K562 (cell line): ENCODE results near the gene RREB1. TPM values are rescaled to one million over a fixed set of nuclear protein-coding genes. Genes with fewer than 3 reads are reported as not detected.

Experiments
- ATF4 ChIP-seq: fragments of 450-650 bp; formaldehyde crosslinking; IDR thresholded peaks from 2 replicates; pipeline ENCODE4 v1.4.0; 2022; ENCODE audit warnings: mild to moderate bottlenecking, moderate library complexity
- CBFA2T3 ChIP-seq: fragments of 450-650 bp; IDR thresholded peaks from 2 replicates; pipeline ENCODE4 v1.6.1; 2017
- CEBPG ChIP-seq, 3 experiments: fragments of 200-800 bp in 1 of 3; sonication (Bioruptor generic) in 1 of 3; sonication (generic) in 1 of 3; formaldehyde crosslinking in 1 of 3; IDR thresholded peaks in 2 of 3; conservative IDR thresholded peaks in 1 of 3; 2 replicates each; pipeline versions ENCODE4 v1.6.1 to v1.8.0; 2016 to 2022; ENCODE audit warnings: missing compliant biosample characterization in 2 of 3, missing genetic modification characterization in 2 of 3, mild to moderate bottlenecking in 1 of 3, missing genetic modification reagents in 1 of 3
- DIDO1 ChIP-seq: fragments of 450-650 bp; IDR thresholded peaks from 2 replicates; pipeline ENCODE4 v1.6.1; 2016; ENCODE audit warnings: low read depth, missing biosample characterization, missing genetic modification characterization
- EZH2 ChIP-seq: IDR thresholded peaks from 2 replicates; pipeline ENCODE4 v1.6.1; 2012; ENCODE audit warnings: low read depth, mild to moderate bottlenecking, inconsistent platforms, low read length, borderline replicate concordance
- HDAC2 ChIP-seq: fragments of 450-650 bp; IDR thresholded peaks from 2 replicates; pipeline ENCODE4 v1.6.1; 2016; ENCODE audit warnings: mild to moderate bottlenecking
- HNRNPL ChIP-seq: fragments of 200-400 bp; formaldehyde crosslinking; IDR thresholded peaks from 2 replicates; pipeline ENCODE4 v1.6.1; 2017; ENCODE audit warnings: low read depth, mild to moderate bottlenecking, low read length
- JUN ChIP-seq, 2 experiments: sonication (generic) in 1 of 2; formaldehyde crosslinking in 1 of 2; IDR thresholded peaks; 2 replicates each; pipeline versions ENCODE4 v1.6.1 to v1.8.0; 2012 to 2022; ENCODE audit warnings: borderline replicate concordance in 2 of 2, mild to moderate bottlenecking in 2 of 2, improper control_type of control experiment in 1 of 2, low read depth in 1 of 2, low read length in 1 of 2, missing genetic modification reagents in 1 of 2
- PCBP2 ChIP-seq: fragments of 200-400 bp; formaldehyde crosslinking; IDR thresholded peaks from 2 replicates; pipeline ENCODE4 v1.6.1; 2018; ENCODE audit warnings: low read length, low read depth, mild to moderate bottlenecking, moderate library complexity; ENCODE audit not compliant: poor library complexity, severe bottlenecking
- PHF20 ChIP-seq: fragments of 450-650 bp; IDR thresholded peaks from 2 replicates; pipeline ENCODE4 v1.6.1; 2018; ENCODE audit not compliant: partially characterized antibody
- PHTF2 ChIP-seq: fragments of 250-450 bp; sonication (Bioruptor Pico); IDR thresholded peaks from 2 replicates; pipeline ENCODE4 v1.5.0; 2021; ENCODE audit warnings: mild to moderate bottlenecking
- RFX5 ChIP-seq: IDR thresholded peaks from 2 replicates; pipeline ENCODE4 v1.6.1; 2011; ENCODE audit warnings: low read depth, mild to moderate bottlenecking, improper control_type of control experiment, low read length
- RFX7 ChIP-seq: fragments of 250-450 bp; sonication (Bioruptor Pico); IDR thresholded peaks from 2 replicates; pipeline ENCODE4 v1.5.1; 2021; ENCODE audit warnings: mild to moderate bottlenecking
- SRSF3 ChIP-seq: fragments of 200-400 bp; formaldehyde crosslinking; IDR thresholded peaks from 2 replicates; pipeline ENCODE4 v1.6.1; 2016; ENCODE audit warnings: mild to moderate bottlenecking, low read length, moderate library complexity; ENCODE audit not compliant: insufficient read depth
- ZC3H8 ChIP-seq: fragments of 450-650 bp; IDR thresholded peaks from 2 replicates; pipeline ENCODE4 v1.6.1; 2017
- ZFP1 ChIP-seq: fragments of 450-650 bp; formaldehyde crosslinking; IDR thresholded peaks from 2 replicates; pipeline ENCODE4 v1.4.0; 2020; ENCODE audit warnings: mild to moderate bottlenecking, mixed read lengths
- ZNF121 ChIP-seq: sonication (generic); formaldehyde crosslinking; conservative IDR thresholded peaks from 2 replicates; pipeline ENCODE4 v1.8.0; 2022; ENCODE audit warnings: missing genetic modification reagents
- ZNF184 ChIP-seq: sonication (generic); formaldehyde crosslinking; IDR thresholded peaks from 2 replicates; pipeline ENCODE4 v1.5.0; 2020; ENCODE audit warnings: missing genetic modification reagents
- ZNF79 ChIP-seq: fragments of 250-450 bp; sonication (Bioruptor Pico); IDR thresholded peaks from 2 replicates; pipeline ENCODE4 v1.4.0; 2020; ENCODE audit warnings: low read depth, mild to moderate bottlenecking, moderate library complexity
- ZSCAN29 ChIP-seq: fragments of 450-650 bp; IDR thresholded peaks from 2 replicates; pipeline ENCODE4 v1.6.1; 2017
- polyA plus RNA-seq, 8 experiments: library from polyadenylated mRNA; depleted of rRNA in 4 of 8; stranded (reverse) in 5 of 8; unstranded in 3 of 8; fragments of >200 nt; fragmentation: Nextera tagmentation in 2 of 8; fragmentation: Illumina TruSeq in 1 of 8; extraction: Ambion mirVana in 2 of 8; extraction: Trizol in 1 of 8; gene quantifications; 2 replicates each; pipeline versions ENCODE4 v1.2.1 to v1.2.3, GENCODE V29; 2011 to 2014; ENCODE audit warnings: inconsistent platforms in 1 of 8, missing spikeins in 1 of 8
- total RNA-seq, 7 experiments: library from RNA; depleted of rRNA in 6 of 7; stranded (reverse); fragments of >200 nt in 6 of 7; fragmentation: Illumina TruSeq in 2 of 7; extraction: Trizol in 2 of 7; gene quantifications; 2 replicates each; pipeline versions ENCODE4 v1.2.1 to v1.2.3, GENCODE V29; 2011 to 2021; ENCODE audit warnings: low replicate concordance in 1 of 7
- TF ChIP-seq, protein P1 (sequence below): fragments of 450-650 bp; IDR thresholded peaks from 2 replicates; pipeline ENCODE4 v1.6.1; 2016; ENCODE audit warnings: low read depth, mild to moderate bottlenecking, moderate library complexity
- TF ChIP-seq, protein P2 (sequence below): fragments of 450-650 bp; formaldehyde crosslinking; IDR thresholded peaks from 2 replicates; pipeline ENCODE4 v1.4.0; 2022; ENCODE audit warnings: missing genetic modification characterization
- TF ChIP-seq, protein P3 (sequence below): fragments of 450-650 bp; IDR thresholded peaks from 2 replicates; pipeline ENCODE4 v1.6.1; 2016; ENCODE audit warnings: missing biosample characterization, missing genetic modification characterization
- TF ChIP-seq, protein P4 (sequence below), 2 experiments: fragments of 450-650 bp; conservative IDR thresholded peaks; 2 replicates each; pipeline ENCODE4 v1.6.1; 2017; ENCODE audit warnings: mild to moderate bottlenecking in 2 of 2, moderate library complexity in 2 of 2

The RREB1 gene
- total and polyA plus RNA-seq, 9 of the 15 experiments (the other 6 are each of a cell fraction or from before 2014, with no cell fraction given) = 3.3 to 64.2 (median 19.3) TPM

DNA sequence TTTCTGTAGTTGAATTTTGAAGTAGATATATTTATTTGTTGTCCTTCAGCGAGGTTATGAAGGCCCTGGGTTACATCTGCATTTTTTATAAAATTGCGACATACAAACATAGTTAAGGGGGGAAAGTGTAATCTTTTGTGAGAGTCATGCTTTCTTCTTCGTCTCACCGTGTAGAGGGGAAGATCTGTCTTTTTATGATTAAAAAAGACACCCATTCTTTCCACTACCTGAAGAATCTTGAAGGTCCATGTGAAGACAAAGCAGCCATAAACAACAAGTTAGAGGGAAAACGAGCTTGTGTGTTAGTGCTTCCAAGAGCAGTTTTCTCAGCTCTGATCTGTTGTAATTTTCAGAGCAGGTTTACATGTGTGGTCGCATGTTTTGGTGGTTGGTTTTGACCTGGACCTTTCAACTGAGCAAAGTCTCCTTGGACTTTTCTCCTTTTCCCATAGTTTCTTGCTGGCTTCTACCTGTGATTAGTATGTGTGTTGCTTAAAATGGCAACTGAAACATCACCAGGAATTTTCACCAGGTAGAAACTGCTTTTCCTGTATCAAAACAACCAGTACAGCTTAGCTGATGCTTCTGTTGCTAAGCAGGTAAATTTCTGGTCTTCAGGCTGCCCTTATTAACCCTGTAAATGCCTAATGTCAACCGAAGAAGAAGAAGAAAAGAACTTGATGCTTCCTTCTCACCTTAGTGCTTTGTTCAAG lies 37.3 kb downstream of the RREB1 start (continued):
- TF ChIP-seq HDAC2 = 0 out of 2 replicates have a peak, but pooled peaks have one; percentile 20
- TF ChIP-seq PHTF2 (CRISPR knock-in tag) = no peak
- no peak for TF ChIP-seq ZNF184 (CRISPR knock-in tag)
- no peak for TF ChIP-seq EZH2
- no peak for TF ChIP-seq ZNF121 (CRISPR knock-in tag)
- no peak for TF ChIP-seq ATF4 (CRISPR knock-in tag)
- no peak for TF ChIP-seq HNRNPL
- TF ChIP-seq RFX5 = peak; percentile 69; the same call in 1 of the 2 replicates
- no peak for TF ChIP-seq ZC3H8
- TF ChIP-seq ZFP1 = no peak
- no peak for TF ChIP-seq ZSCAN29
- no peak for TF ChIP-seq PHF20
- TF ChIP-seq, protein P1, sequence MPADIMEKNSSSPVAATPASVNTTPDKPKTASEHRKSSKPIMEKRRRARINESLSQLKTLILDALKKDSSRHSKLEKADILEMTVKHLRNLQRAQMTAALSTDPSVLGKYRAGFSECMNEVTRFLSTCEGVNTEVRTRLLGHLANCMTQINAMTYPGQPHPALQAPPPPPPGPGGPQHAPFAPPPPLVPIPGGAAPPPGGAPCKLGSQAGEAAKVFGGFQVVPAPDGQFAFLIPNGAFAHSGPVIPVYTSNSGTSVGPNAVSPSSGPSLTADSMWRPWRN = 0 out of 2 replicates have a peak, but pooled peaks have one; percentile 11
- TF ChIP-seq, protein P2, sequence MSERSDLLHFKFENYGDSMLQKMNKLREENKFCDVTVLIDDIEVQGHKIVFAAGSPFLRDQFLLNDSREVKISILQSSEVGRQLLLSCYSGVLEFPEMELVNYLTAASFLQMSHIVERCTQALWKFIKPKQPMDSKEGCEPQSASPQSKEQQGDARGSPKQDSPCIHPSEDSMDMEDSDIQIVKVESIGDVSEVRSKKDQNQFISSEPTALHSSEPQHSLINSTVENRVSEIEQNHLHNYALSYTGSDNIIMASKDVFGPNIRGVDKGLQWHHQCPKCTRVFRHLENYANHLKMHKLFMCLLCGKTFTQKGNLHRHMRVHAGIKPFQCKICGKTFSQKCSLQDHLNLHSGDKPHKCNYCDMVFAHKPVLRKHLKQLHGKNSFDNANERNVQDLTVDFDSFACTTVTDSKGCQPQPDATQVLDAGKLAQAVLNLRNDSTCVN (CRISPR knock-in tag) = no peak
- TF ChIP-seq CBFA2T3 = no peak
- no peak for TF ChIP-seq PCBP2
- TF ChIP-seq, protein P3, sequence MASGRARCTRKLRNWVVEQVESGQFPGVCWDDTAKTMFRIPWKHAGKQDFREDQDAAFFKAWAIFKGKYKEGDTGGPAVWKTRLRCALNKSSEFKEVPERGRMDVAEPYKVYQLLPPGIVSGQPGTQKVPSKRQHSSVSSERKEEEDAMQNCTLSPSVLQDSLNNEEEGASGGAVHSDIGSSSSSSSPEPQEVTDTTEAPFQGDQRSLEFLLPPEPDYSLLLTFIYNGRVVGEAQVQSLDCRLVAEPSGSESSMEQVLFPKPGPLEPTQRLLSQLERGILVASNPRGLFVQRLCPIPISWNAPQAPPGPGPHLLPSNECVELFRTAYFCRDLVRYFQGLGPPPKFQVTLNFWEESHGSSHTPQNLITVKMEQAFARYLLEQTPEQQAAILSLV (tag) = no peak
- no peak for TF ChIP-seq JUN (IDR thresholded peaks at IDR 0.05; ENCODE audit: borderline replicate concordance, low read depth, low read length)
- TF ChIP-seq JUN (CRISPR knock-in tag; IDR thresholded peaks at IDR 0.05; ENCODE audit: borderline replicate concordance) = no peak
- TF ChIP-seq CEBPG (CRISPR knock-in tag; IDR thresholded peaks at IDR 0.05) = no peak
- peak; percentile 66 to 90 for TF ChIP-seq CEBPG (tag; conservative IDR thresholded peaks at IDR 0.05 in 1 of 2, IDR thresholded peaks at IDR 0.05 in 1 of 2)
- no peak for TF ChIP-seq RFX7 (CRISPR knock-in tag)
- TF ChIP-seq ZNF79 (CRISPR knock-in tag) = no peak
- TF ChIP-seq, protein P4, sequence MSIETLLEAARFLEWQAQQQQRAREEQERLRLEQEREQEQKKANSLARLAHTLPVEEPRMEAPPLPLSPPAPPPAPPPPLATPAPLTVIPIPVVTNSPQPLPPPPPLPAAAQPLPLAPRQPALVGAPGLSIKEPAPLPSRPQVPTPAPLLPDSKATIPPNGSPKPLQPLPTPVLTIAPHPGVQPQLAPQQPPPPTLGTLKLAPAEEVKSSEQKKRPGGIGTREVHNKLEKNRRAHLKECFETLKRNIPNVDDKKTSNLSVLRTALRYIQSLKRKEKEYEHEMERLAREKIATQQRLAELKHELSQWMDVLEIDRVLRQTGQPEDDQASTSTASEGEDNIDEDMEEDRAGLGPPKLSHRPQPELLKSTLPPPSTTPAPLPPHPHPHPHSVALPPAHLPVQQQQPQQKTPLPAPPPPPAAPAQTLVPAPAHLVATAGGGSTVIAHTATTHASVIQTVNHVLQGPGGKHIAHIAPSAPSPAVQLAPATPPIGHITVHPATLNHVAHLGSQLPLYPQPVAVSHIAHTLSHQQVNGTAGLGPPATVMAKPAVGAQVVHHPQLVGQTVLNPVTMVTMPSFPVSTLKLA (conservative IDR thresholded peaks at IDR 0.05) = no peak
- TF ChIP-seq DIDO1 (tag) = no peak
- TF ChIP-seq SRSF3 = no peak
